Measurements from ENCODE around the gene CD63.
A peak's percentile ranks its signal among the peaks of the same experiment; 100 is the strongest.

The CD63 gene

DNA sequence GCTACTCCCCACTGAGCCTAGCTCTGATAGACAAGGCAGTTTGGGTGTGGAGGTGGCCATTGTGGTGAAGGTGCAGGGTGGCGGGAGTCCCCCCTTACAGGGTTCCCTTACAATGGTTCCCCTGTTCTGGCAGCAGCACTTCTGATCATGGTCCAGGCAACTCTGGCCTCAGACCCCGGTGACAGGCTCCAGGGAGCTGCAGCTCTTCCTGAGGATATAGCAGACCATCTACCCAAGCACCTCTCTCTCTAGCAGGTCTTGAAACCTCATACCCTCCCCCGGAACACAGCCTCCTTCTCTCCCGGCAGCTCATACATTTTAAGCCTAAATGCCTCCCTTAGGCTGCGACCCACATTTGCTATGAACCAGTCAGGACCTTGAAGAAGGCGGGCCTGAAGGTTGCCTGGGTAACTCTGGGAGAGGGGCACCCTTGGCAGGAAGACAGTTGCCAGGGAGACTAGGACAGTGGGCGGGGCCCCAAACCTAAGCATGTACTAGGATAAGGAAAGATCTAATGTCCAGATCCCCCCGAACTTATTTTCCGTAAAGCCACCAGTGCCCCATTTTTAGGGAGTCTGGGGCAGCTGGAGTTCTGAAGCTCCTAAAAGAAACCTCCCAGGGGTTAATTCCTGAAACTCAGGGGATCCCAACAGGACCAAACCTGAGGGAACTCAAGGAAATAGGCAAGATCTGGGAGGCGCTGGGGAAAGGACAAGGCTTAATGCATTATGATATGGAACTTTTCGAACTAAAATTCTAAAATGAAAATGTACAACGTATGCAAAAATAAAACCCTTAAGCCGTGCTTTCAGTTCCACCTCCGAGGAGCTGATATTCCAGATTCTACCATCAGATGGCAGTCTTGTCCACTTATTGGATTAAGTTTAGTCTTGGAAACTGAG lies 9.6 kb upstream of the CD63 start:
- peak; percentile 80 for DNase-seq

DNA sequence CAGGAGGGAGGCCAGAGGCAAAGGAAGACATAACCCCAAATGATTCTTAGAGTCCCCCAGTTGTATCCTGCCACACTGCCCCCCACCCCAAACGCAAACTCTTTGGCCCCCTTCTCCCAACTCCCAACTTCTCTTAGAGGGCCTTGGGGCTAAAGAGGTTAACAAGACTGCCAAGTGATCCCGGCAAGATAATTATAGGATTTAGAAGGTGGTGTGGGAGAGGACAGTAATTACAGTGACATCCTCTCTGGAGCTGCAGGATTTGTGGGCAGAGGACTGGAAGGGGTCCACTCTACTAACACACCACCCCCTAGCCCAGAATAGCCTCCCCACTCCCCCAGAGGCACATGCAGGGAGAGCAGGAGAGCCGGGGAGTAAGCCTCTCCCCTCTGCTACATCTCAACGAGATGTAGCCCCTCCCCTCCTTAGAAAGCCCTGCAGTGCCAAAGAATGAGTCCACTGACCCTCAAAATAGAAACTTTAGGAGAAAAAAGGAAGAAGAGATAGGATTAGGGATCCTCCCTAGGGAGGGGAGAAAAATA lies 8.8 kb upstream of the CD63 start:
- DNase-seq = no peak

DNA sequence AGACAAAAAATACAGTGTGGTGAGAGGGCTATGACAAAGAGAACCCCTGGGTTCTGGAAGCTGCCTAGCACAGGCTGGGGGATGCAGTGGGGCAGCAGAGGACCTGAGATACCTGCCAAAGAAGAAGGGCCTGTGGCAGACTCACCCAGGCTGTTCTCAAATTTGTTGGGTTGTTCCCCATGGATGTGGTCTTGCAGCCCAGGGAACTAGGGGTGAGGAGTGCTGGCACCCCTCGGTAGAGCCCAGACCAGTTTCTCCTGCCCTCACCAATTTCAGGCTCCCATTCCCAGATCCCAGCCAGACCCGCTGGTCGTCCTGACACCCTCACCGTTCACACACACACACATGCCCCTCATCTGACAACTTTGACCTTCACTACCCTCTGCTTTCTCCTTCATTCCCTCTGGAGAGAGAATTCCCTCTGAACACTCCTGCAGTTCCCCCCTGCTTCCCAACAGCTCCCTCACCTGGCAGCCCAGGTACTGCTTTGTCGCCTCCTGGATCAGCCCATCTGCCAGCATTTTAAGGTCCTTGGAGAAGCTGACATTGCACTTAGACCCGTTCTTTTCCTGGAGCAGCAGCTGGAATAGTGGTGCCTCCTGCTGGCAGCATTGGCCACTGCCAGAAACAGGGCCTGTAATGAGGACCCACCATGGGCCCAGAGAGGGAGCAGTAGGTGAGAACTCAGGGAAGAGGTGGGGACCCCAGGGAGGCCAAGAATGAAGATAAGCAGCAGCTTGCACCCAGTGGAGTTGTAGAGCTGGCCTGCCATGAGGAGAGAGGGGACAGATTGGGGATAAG lies 8.2 kb upstream of the CD63 start:
- peak; percentile 82 for DNase-seq

DNA sequence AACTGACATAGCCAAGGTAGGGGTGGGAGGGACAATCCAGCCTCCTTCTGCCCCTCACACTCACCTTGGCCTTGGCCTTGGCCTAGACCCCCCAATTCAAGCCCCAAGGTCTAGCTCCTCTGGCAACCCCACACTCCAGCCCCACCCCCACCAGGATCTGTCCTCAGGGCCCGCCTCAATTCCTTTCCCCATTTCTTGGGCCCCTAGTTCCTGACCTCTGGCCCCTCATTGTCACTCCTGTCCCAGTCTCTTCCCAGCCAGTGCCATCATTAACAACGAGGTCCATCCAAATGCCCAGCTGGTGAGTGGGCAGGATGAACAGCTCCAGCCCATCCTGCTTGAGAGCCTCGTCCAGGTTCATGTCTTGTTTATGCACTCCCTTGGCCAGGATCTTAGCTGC lies 7.3 kb upstream of the CD63 start:
- DNase-seq = no peak

DNA sequence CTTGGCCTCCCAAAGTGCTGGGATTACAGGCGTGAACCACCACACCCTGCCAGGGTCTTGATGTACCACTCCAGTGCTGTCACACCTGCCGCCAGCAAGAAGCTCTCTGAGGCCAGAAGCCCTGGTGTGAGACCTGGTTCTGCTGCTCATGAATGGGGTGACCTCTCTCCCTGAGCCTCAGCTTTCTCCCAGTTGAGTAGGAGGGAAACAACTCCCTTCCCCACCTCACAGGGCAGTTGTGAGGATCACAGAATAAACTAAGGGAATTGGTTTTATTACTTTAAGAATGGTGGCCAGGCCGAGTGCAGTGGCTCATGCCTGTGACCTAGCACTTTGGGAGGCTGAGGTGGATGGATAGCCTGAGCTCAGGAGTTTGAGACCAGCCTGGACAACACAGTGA lies 5.8 kb upstream of the CD63 start:
- no peak for DNase-seq

DNA sequence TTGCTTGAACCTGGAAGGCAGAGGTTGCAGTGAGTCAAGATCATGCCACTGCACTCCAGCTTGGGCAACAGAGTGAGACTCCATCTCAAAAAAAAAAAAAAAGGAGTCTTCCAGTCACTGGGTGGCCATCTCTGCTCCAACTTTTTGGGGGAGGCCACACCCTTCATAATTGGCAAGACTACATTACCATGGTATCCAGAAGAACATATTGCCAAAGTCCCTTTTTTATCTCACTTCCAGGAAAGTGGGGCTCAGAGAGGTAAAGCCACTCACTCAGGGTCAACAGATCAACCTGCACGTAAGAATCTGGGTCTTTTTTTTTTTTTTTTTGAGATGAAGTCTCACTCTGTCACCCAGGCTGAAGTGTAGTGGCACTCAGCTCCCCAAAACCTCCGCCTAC lies 5.0 kb upstream of the CD63 start:
- no peak for DNase-seq

DNA sequence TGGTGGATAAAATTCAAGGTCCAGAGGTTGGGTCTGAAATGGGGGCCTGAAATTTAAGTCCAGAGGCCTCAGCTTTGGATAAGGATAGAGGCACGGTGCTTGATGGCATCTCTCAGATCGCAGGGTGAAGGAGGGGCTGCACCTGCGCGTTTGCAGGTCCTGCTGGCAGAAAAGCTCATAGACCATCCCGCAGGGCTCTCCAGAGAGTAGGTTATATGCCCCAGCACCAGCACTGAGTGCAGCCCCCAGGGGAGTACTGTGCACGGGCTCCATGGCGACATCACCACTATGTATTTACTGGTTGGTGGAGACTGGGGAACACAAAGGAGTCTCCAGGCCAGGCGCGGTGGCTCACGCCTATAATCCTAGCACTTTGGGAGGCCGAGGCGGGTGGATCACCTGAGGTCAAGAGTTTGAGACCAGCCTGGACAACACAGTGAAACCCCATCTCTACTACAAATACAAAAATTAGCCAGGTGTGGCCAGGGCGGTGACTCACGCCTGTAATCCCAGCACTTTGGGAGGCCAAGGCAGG lies 4.3 kb upstream of the CD63 start:
- no peak for DNase-seq

DNA sequence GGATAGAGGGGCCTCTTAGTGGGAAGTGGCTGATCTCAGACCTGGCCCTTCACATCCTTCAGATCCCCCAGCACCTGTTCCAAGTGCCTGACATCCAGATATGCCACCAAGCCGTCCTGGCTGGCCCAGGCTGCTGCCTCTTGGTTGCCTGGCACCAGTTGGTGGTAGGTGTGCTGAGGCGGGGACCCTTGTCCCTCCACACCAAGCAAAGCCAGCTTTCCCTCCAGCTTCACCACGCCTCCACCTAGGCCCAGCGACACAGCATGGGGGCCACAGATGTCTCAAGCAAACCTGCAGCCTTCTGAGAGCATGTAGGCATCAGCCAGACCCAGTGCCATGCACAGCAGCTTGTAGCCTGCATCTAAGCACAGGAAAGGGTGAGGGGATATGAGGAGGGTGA lies 3.5 kb upstream of the CD63 start:
- no peak for DNase-seq

DNA sequence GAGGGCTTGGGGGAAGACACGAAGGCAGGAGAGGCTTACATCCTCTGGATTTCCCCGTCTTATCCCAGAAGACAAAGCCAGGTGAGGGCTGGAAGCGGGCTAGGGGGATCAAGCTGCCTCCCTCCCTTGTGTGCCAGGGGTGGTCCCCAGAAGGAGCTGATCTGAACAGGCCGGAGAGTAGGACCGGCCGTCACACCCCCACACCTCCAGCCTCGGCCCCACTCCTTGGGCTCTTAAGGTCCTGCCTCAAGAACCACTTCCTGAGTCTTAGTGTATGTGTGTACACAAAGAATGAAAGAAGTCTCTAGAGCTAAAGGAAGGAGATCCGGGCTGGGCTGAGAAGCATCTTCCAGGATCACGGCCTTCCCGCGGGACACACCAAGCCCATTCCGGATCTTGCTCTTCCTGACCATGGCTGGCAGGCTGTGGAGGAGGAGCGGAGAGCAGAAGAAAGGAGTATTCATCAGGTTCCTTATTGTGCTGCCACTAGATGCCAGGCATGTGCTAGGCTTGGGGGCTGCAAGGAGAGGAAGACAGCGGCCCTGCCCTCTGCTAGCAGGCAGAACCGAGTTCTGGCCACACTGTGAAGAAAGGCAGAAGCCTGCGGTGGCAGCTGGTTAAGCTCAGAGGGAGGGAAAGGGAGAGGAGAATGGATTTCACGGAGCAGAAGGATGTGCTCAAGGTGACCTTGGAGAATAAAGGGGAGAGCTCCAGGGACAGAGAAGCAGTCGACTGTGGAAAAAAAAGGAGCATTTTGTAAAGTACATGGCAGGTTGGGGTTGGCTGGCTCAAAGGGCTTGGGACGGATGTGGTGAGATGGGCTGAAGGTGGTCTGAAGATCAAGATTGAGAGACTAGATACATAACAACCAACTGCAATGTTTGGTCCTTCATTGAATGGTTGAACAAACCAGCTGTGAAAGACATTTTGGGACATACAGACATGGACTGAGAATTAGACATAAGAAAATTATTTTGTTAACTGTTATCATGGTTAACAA lies 1.3 kb upstream of the CD63 start:
- DNase-seq = peak; percentile 63

DNA sequence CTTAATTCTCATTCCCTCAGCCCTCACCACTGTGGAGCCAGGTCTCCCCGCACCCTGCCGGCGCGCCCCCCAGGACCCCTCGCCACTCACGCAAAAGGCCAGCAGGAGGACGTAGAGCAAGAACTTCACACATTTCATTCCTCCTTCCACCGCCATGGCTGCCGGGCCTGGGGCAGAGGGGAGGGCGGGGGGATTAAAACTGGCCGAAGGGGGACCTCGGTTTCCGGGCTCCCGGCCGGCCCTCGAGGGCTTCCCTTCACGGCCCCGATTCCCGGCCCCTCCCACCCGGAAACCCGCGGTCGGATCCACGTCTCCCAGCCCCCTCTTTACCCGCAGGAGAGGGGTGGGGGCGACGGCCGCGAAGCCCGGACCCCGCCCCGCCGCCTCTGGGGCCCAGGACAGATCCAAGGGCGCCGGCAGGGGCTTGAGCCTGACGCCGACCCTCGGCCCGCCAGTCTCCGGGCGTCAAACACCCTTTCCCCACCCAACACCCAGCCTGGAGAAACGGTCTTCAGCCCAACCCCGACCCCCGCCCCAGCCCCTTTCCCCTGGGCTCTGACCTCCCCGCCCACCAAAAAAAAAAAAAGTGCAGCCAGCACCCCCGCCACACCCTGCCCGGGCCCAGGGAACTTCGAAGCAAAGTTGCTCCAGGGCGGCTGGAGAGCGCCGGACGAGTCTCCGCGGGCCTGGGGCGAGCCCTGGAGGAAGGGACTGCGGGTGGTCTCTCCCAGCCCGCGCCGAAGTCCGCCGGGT lies 447 bp downstream of the CD63 start:
- no peak for DNase-seq

DNA sequence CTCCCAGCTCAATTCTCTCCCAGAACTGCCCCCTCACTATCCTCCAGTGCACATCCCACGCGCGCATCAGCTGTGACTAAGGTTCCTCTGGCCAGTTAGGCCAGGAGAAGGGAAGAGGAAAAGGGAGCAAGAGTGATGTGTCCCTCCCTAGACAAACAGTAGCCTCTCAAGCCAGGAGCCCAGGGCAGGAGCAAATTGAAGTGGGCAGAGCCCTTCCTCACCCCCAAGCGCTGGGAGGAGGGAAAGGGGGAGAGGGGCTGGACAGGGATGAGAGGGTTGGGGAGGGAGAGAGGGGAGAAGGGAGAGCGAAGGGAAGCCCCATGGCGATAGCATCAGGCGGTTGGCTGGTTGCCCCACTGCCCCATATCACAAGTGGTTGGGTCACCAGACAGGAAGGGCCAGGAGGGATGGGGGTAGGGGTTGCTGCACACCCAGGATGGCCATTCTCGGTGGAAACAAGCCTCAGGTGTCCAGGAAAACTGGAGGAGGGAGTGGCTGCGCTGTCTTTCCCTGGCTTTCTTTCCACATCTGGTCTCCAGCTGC lies 1.1 kb downstream of the CD63 start:
- DNase-seq = peak; percentile 36

DNA sequence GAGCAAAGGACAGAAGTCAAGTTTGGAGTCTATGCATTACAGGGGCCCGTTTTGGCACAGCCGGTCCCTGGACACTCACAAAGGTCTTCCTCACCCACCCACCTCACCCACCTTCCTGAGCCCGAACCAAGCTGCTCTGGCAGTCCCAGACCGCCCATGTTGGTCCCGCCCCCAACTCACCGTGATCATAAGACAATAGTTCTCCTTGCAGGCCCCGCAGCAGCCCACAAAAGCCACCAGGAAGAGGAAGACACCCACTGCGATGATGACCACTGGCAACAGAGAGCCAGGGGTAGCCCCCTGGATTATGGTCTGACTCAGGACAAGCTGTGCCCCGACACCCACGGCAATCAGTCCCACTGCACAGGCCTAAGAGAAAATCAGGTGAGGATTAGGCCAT lies 1.8 kb downstream of the CD63 start:
- DNase-seq = no peak

DNA sequence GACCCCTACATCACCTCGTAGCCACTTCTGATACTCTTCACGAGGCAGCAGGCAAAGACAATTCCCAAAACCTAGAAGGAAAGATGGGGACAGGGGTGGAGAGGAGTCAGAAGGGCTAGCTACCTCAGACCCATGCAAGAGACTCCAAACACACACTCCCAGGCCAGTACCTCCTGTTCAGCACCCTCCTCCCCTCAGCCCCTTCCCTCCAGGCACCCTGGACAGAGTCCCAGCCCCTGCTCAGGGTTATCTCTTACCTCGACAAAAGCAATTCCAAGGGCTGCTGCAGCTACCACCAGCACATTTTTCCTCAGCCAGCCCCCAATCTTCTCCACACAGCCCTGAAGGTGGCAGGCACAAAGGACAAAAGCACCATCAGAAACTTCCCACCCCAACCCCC lies 3.3 kb downstream of the CD63 start:
- no peak for DNase-seq

DNA sequence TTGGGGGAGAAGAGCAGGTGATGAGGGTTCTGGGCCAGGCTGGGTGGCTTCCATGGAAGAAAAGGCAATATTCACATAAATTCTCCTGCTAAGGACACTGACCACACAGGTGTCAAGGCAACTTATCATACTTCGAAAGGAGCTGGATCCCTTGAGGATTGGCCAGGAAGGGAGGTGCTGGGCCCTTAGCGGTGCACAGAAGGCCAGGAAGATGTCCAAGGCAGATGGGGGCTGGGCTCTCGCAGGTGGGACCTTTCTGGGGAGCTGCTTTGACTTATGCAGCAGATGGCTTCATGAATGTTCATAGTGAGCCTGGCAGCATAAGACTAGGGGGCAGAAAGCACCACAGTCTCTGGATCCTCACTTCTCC lies 3.9 kb downstream of the CD63 start:
- no peak for DNase-seq

DNA sequence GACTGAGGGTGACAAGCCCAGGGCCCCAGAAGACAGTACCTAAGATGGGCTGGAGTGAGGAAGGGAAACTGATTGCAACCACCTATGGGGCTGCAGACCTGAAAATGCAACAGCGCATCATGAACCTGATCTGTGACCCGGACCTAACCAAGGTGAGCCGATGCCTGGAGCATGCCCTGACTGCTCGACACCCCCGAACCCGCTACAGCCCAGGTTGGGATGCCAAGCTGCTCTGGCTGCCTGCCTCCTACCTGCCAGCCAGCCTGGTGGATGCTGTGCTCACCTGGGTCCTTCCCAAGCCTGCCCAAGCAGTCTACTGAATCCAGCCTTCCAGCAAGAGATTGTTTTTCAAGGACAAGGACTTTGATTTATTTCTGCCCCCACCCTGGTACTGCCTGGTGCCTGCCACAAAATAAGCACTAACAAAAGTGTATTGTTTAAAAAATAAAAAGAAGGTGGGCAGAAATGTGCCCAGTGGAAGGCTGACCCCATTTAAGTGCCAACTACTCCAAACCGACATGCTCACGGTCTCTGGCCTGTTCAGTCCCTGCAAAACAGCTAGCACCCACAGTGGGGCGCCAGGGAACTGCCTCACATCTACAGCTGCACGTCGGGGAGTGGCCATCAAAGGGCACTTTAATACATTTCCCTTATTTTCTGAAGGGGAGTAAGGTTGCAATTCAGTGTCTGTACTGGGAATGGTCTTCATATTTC lies 4.4 kb downstream of the CD63 start:
- DNase-seq = peak; percentile 28

DNA sequence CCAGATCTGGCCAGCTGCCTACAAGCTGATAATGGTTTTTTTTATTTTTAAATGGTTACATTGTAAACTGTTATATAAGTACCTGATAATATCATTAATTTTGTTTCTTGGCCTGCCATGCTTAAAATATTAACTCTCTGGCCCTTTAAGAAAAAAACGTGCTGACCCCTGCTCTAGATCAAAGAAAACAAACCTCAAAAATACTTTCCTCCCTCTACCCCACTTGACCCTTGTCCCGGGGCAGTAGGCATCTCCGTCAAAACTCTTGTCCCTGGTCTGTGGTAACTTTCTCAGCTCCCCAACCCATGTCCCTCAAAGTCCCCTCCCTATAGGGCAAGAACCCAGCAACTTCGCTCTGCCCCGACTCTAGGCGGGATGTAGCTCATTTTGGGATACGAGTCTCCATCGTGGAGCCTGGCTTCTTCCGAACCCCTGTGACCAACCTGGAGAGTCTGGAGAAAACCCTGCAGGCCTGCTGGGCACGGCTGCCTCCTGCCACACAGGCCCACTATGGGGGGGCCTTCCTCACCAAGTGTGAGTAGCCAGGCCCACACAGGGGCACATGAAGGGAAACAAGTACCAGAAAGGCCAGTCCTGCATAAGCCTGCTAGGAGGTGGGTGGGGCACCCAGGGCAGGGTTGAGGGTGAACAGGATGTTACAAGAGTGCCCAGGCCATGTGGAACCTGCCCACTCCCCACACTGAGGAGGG lies 5.1 kb downstream of the CD63 start:
- DNase-seq = no peak

DNA sequence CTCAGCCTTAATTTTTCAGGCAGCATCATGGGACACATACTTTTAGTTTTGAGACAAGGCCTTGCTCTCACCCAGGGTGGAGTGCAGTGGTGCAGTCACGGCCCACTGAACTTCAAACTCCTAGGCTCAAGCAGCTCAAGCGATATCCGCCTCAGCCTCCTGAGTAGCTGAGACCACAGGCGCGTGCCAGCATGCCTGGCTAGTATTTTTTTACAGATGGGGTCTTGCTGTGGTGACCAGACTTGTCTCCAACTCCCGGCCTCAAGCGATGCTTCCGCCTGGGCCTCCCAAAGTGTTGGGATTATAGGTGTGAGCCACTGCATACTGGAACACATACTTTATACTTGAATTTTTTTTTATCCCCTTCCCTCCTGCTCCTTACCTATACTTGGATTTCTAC lies 5.9 kb downstream of the CD63 start:
- DNase-seq = no peak

DNA sequence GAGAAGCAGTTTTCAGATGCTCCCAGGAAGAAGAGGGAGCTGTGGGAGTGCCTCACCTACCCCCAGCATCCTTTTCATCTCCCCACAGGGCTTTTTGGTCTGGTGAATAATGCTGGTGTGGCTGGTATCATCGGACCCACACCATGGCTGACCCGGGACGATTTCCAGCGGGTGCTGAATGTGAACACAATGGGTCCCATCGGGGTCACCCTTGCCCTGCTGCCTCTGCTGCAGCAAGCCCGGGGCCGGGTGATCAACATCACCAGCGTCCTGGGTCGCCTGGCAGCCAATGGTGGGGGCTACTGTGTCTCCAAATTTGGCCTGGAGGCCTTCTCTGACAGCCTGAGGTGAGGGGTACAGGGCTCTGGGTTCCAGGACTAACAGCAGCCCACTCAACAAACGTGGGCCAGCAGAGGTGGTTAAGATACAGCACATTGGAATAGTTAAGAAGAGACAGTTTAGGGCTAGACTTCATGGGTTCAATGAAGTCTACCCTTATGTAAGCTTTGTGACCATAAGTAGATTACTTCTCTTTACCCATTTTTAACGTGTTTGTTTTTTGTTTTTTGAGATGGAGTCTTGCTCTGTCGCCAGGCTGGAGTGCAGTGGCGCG lies 7.1 kb downstream of the CD63 start:
- no peak for DNase-seq

DNA sequence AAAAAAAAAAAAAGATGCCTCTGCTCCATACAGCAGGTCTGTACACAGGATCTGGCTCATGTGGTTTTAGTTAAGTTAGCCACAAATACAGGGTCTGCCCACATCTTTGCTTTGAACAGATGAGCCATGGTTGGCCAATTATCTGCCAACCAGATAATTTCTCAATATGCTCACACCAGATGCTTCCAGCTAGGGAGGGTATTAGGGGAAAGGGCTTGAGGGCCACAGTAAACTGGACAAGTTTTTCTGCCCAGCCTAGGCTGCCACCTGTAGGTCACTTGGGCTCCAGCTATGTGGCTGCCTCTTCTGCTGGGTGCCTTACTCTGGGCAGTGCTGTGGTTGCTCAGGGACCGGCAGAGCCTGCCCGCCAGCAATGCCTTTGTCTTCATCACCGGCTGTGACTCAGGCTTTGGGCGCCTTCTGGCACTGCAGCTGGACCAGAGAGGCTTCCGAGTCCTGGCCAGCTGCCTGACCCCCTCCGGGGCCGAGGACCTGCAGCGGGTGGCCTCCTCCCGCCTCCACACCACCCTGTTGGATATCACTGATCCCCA lies 7.8 kb downstream of the CD63 start:
- DNase-seq = no peak

Data from NCI-H510A treated with DMSO at 0.1 percent for 48 hours (cell line).